SU-DHL-6 (cell line): ENCODE measurements around the gene CUX1.

Experiments used
- H2AFZ ChIP-seq: fragments of 200-600 bp; sonication (generic); 2 replicates; pipeline ENCODE4 v1.6.1; 2014; ENCODE audit warnings: low read depth, mild to moderate bottlenecking, moderate library complexity, mixed read lengths, antibody characterized with exemption, low read length; ENCODE audit not compliant: severe bottlenecking
- H3F3A ChIP-seq: fragments of 200-600 bp; shearing (Covaris generic); 2 replicates; pipeline ENCODE4 v1.6.0; 2016; ENCODE audit warnings: antibody characterized with exemption, mild to moderate bottlenecking; ENCODE audit not compliant: insufficient read depth
- H3K27ac ChIP-seq: fragments of 200-600 bp; sonication (generic); 2 replicates; pipeline ENCODE4 v1.5.1; 2016; ENCODE audit warnings: low read depth, mild to moderate bottlenecking, low read length, moderate library complexity, mixed read lengths
- H3K27me3 ChIP-seq: fragments of 200-600 bp; sonication (generic), shearing (Covaris generic); 2 replicates; pipeline ENCODE4 v1.6.0; 2014; ENCODE audit warnings: mild to moderate bottlenecking, low read length
- H3K36me3 ChIP-seq: fragments of 200-600 bp; sonication (generic); 2 replicates; pipeline ENCODE4 v1.6.1; 2014; ENCODE audit warnings: mild to moderate bottlenecking, low read length, mixed read lengths
- H3K4me2 ChIP-seq: fragments of 300-600, 200-600 bp; shearing (Covaris generic), sonication (generic); 2 replicates; pipeline ENCODE4 v1.6.0; 2014; ENCODE audit warnings: low read length, low read depth, mild to moderate bottlenecking; ENCODE audit not compliant: poor library complexity, severe bottlenecking
- H3K4me3 ChIP-seq: fragments of 200-600 bp; sonication (generic); 2 replicates; pipeline ENCODE4 v1.5.1; 2014; ENCODE audit warnings: antibody characterized with exemption, low read length, mild to moderate bottlenecking, mixed read lengths; ENCODE audit not compliant: insufficient read depth, poor library complexity, severe bottlenecking
- H3K79me2 ChIP-seq: fragments of 200-600 bp; sonication (generic); 2 replicates; pipeline ENCODE4 v1.6.1; 2014; ENCODE audit warnings: mild to moderate bottlenecking, low read length, moderate library complexity; ENCODE audit not compliant: insufficient read depth
- H3K9ac ChIP-seq: fragments of 200-600 bp; sonication (generic); 2 replicates; pipeline ENCODE4 v1.7.0; 2014; ENCODE audit warnings: mild to moderate bottlenecking, low read length
- H3K9me2 ChIP-seq: fragments of 200-600 bp; sonication (generic); replicated peaks from 2 replicates; pipeline ENCODE4 v1.6.1; 2014; ENCODE audit warnings: low read length; ENCODE audit not compliant: insufficient read depth
- H3K9me3 ChIP-seq: fragments of 200-600 bp; sonication (generic); 2 replicates; pipeline ENCODE4 v1.6.1; 2014; ENCODE audit warnings: low read length, mixed read lengths; ENCODE audit not compliant: insufficient read depth
- H4K20me1 ChIP-seq: fragments of 200-600 bp; sonication (generic); 2 replicates; pipeline ENCODE4 v1.6.1; 2014; ENCODE audit warnings: low read depth, mild to moderate bottlenecking, antibody characterized with exemption, low read length, moderate library complexity, mixed read lengths
- CTCF ChIP-seq: fragments of 200-600 bp; sonication (generic); IDR thresholded peaks from one replicate; pipeline ENCODE4 v1.5.1; 2017; ENCODE audit warnings: antibody characterized with exemption, mild to moderate bottlenecking, low read length, moderate library complexity; ENCODE audit not compliant: insufficient read depth, poor library complexity, severe bottlenecking
- EZH2phosphoT487 ChIP-seq: fragments of 200-600 bp; sonication (generic), shearing (Covaris generic); conservative IDR thresholded peaks from 2 replicates; pipeline ENCODE4 v1.6.1; 2018; ENCODE audit warnings: mild to moderate bottlenecking, antibody characterized with exemption, low read length, moderate library complexity, mixed read lengths

The CUX1 gene

GRCh38 chr7:102190776-102191350 lies 373.4 kb downstream of the CUX1 start:
- Histone ChIP-seq H4K20me1 (no peaks in the 10 kb centered on the region; the same call in 1 of the 2 replicates), H3K27ac (no peak overlapping the region), H3K9ac (no peak overlapping the region), H3K4me2 (no peak overlapping the region), H2AFZ (no peak overlapping the region), H3K79me2 (no peaks in the 10 kb centered on the region), H3K4me3 (no peak overlapping the region), H3K27me3 (no peaks in the 10 kb centered on the region), H3K9me3 (no peaks in the 10 kb centered on the region), H3K9me2 (no peaks in the 10 kb centered on the region), H3K36me3 (peaks cover 5% of the 10 kb centered on the region; the same call in 1 of the 2 replicates), H3F3A (no peaks in the 10 kb centered on the region)
- TF ChIP-seq EZH2phosphoT487 (no peak), CTCF (no peak)

- no peak overlapping the region for H3K4me2 ChIP-seq
- H4K20me1 ChIP-seq: no peaks in the 10 kb centered on the region; the same call in 1 of the 2 replicates
- TF ChIP-seq CTCF: no peak
- TF ChIP-seq EZH2phosphoT487: no peak
- H3K27me3 ChIP-seq: no peaks in the 10 kb centered on the region
- no peaks in the 10 kb centered on the region for H3K9me3 ChIP-seq
- H3K9me2 ChIP-seq: no peaks in the 10 kb centered on the region
- no peak overlapping the region for H3K9ac ChIP-seq
- no peak overlapping the region for H2AFZ ChIP-seq
- H3K4me3 ChIP-seq: no peak overlapping the region
- H3F3A ChIP-seq: no peaks in the 10 kb centered on the region
- H3K27ac ChIP-seq: no peak overlapping the region
- H3K36me3 ChIP-seq: peaks cover 10% of the 10 kb centered on the region; the same call in 1 of the 2 replicates
- H3K79me2 ChIP-seq: no peaks in the 10 kb centered on the region
These were observed 374.3 kb downstream of the CUX1 start for GRCh38 chr7:102191556-102192379.

- Histone ChIP-seq H3K9ac (no peak overlapping the region), H3K9me3 (no peaks in the 10 kb centered on the region), H4K20me1 (no peaks in the 10 kb centered on the region; the same call in 1 of the 2 replicates), H3F3A (no peaks in the 10 kb centered on the region), H3K4me2 (no peak overlapping the region), H3K9me2 (no peaks in the 10 kb centered on the region), H2AFZ (no peak overlapping the region), H3K36me3 (peaks cover 17% of the 10 kb centered on the region; the same call in 1 of the 2 replicates), H3K4me3 (no peak overlapping the region), H3K27me3 (no peaks in the 10 kb centered on the region), H3K27ac (no peak overlapping the region), H3K79me2 (no peaks in the 10 kb centered on the region)
- TF ChIP-seq EZH2phosphoT487: no peak
- no peak for TF ChIP-seq CTCF
These were observed 375.4 kb downstream of the CUX1 start for GRCh38 chr7:102192790-102193189.
